Lung (tissue), 12 donors: ENCODE measurements around the gene FADS1. TPM values are rescaled to one million over a fixed set of nuclear protein-coding genes. Genes with fewer than 3 reads are reported as not detected.

Experiments used
- ATAC-seq: fragments of 200-7000 bp; cut with Tn5 transposase; one replicate; pipeline ENCODE4 v1.9.1; 2020; ENCODE audit warnings: moderate number of reproducible peaks; ENCODE audit not compliant: insufficient read depth, low FRiP score
- DNase-seq, 3 donors: peaks; one replicate each; pipeline ENCODE4 v3.0.0-alpha.2; 2013 to 2017
- H3K27ac ChIP-seq, 2 donors: one replicate each; pipeline ENCODE4 v1.5.1; 2013; ENCODE audit warnings: mild to moderate bottlenecking in 2 of 2, moderate library complexity in 2 of 2, control low read depth in 1 of 2, inconsistent platforms in 1 of 2, low read depth in 1 of 2, low read length in 1 of 2
- H3K27me3 ChIP-seq, 3 donors: one replicate each; pipeline ENCODE4 v1.5.1; 2013; ENCODE audit warnings: low read length in 2 of 3; ENCODE audit not compliant: control insufficient read depth in 3 of 3, insufficient read depth in 3 of 3
- H3K36me3 ChIP-seq, 4 donors: one replicate each; pipeline ENCODE4 v1.5.1; 2013; ENCODE audit warnings: low read length in 4 of 4, mild to moderate bottlenecking in 1 of 4, moderate library complexity in 1 of 4; ENCODE audit not compliant: control insufficient read depth in 4 of 4, insufficient read depth in 4 of 4
- H3K4me1 ChIP-seq, 5 donors: one replicate each; pipeline ENCODE4 v1.5.1; 2013; ENCODE audit warnings: low read length in 5 of 5, mild to moderate bottlenecking in 2 of 5, moderate library complexity in 1 of 5; ENCODE audit not compliant: control insufficient read depth in 5 of 5, insufficient read depth in 5 of 5
- H3K4me3 ChIP-seq: one replicate; pipeline ENCODE4 v1.5.1; 2013; ENCODE audit warnings: mild to moderate bottlenecking, control low read depth, moderate library complexity
- H3K9ac ChIP-seq, 2 donors: one replicate each; pipeline ENCODE4 v1.5.1; 2013; ENCODE audit warnings: low read length in 2 of 2, control low read depth in 1 of 2; ENCODE audit not compliant: insufficient read depth in 1 of 2
- H3K9me3 ChIP-seq, 4 donors: one replicate each; pipeline ENCODE4 v1.5.1; 2013; ENCODE audit warnings: low read length in 3 of 4, mild to moderate bottlenecking in 1 of 4, moderate library complexity in 1 of 4; ENCODE audit not compliant: control insufficient read depth in 4 of 4, insufficient read depth in 3 of 4
- CTCF ChIP-seq: IDR thresholded peaks from 2 replicates; pipeline ENCODE4 v1.5.1; 2012; ENCODE audit warnings: mild to moderate bottlenecking; ENCODE audit errors: control extremely low read depth, extremely low read depth
- WGBS, 2 donors: extraction: QIAGEN DNeasy Blood & Tissue Kit; methylation state at CpG; one replicate each; pipeline ENCODE4 v1.1.7; 2013; 5-methylcytosine and 5-hydroxymethylcytosine counted together
- polyA plus RNA-seq, 2 donors: library from polyadenylated mRNA; stranded (reverse); fragments of 200-250 nt; gene quantifications; one replicate each; pipeline ENCODE4 v1.2.1, GENCODE V29; 2013
- total RNA-seq, 2 donors: library from RNA; depleted of rRNA in 1 of 2; stranded (reverse); fragments of >200 nt in 1 of 2; gene quantifications; one replicate each; pipeline ENCODE4 v1.2.1, GENCODE V29; 2014 to 2021
- donor health status: control.
- donor health status: control.
- donor health status: Bipolar disorder and iron deficiency.
- donor health status: healthy.
- donor health status: DM: yes; HTN: yes; CAD: no.

Gene FADS1
- total and polyA plus RNA-seq, 4 donors: 35.1 to 102 (median 45.0) TPM

DNA sequence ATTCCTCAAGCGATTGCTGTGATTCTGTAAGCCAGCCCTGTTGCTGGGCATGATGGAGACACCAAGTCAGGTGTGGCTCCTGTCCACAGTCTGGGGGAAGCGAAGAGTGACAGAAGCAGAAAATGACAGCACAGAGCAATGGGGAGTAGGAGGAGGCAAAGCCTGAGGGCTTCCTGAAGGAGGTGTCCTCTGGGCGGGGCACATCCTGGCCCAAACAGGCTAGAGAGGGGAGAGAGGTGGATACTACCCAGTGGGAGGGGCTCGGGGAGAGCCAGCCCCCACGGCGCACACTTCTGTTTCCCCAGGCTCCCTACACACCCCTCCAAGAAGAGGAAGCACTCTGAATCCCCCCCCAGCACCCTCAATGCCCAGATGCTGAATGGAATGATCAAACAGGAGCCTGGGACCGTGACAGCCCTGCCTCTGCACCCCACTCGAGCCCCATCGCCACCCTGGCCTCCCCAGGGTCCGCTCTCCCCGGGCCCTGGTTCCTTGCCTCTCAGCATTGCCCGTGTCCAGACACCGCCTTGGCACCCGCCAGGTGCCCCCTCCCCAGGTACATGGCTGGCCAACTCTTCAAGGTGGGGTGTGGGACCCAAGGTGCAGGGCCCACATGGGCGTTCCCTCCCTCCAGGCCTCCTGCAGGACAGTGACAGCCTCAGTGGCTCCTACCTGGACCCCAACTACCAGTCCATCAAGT is 45.5 kb downstream of the FADS1 start:
- 79 to 83% methylated on average over 15 of the region's 15 CpGs for WGBS, 2 donors
- Histone ChIP-seq H3K4me1 (peaks cover 0 to 26% (median 10%) of the 10 kb centered on the region in 5 donors), H3K27me3 (no peaks in the 10 kb centered on the region), H3K9ac (no peak overlapping the region), H3K36me3 (no peaks in the 10 kb centered on the region), H3K9me3 (no peaks in the 10 kb centered on the region), H3K27ac (no peak overlapping the region), H3K4me3 (no peak overlapping the region)
- no peak for ATAC-seq
- TF ChIP-seq CTCF: no peak
- DNase-seq: no peak

DNA sequence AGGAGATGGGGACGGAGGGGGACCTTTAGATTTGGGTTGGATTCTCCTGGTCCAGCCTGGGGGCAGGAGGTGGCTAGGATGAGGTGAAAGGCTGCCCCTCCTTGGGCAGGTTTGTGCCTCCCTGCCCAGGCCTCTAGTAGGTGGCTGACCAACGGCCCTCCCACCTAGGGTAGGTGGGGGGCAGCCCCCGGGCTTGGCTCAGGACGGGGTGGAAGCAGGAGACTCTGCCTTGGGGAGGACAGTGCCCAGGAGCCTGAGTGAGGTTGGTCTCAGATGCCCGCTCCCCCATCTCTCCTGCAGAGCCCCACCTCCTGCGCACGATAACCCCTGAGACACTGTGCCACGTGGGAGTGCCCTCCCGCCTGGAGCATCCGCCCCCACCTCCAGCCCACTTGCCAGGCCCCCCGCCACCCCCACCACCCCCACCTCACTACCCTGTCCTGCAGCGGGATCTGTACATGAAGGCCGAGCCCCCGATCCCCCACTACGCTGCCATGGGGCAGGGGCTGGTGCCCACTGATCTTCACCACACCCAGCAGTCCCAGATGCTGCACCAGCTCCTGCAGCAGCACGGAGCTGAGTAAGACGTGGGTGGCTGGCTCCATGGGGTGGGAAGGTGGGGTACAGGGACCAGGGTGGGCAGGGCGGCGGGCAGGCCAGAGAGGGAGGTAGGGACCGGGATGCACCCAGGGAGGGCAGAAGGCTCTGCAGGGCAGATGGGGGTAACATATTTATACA is 46.7 kb downstream of the FADS1 start:
- DNase-seq: no peak
- H3K4me1 ChIP-seq: peaks cover 0 to 27% (median 10%) of the 10 kb centered on the region in 5 donors

GRCh38 chr11:61769169-61769920 is 47.5 kb downstream of the FADS1 start:
- no peaks in the 10 kb centered on the region for H3K9me3 ChIP-seq
- H3K27me3 ChIP-seq: no peaks in the 10 kb centered on the region
- peak overlapping the region in 1 of 2 donors; percentile 52 for H3K27ac ChIP-seq
- peaks cover 0 to 35% (median 10%) of the 10 kb centered on the region in 5 donors for H3K4me1 ChIP-seq
- DNase-seq (peak; percentile 70 to 75 (median 71)), ATAC-seq (no peak)
- H3K36me3 ChIP-seq: no peaks in the 10 kb centered on the region
- TF ChIP-seq CTCF: no peak
- no peak overlapping the region for H3K4me3 ChIP-seq
- peak overlapping the region in 1 of 2 donors; percentile 16 for H3K9ac ChIP-seq
- WGBS, 2 donors: 68 to 78% methylated on average over 33 of the region's 33 CpGs

More for the DNA sequence above, 46.7 kb downstream of the FADS1 start:
- Histone ChIP-seq H3K27ac (peak overlapping the region in 1 of 2 donors; percentile 26), H3K36me3 (no peaks in the 10 kb centered on the region), H3K4me3 (no peak overlapping the region), H3K9ac (no peak overlapping the region), H3K27me3 (no peaks in the 10 kb centered on the region), H3K9me3 (no peaks in the 10 kb centered on the region)
- ATAC-seq: no peak
- TF ChIP-seq CTCF: no peak
- WGBS, 2 donors: 85 to 90% methylated on average over 20 of the region's 20 CpGs
